ENCODE results near the gene PHKG1. TPM values are rescaled to one million over a fixed set of nuclear protein-coding genes. Genes with fewer than 3 reads are reported as not detected.
"Not testable (repeated sequence)": the region's sequence is repeated elsewhere in the genome, so short reads cannot be mapped to it uniquely, and the experiment has no call there.

Gene PHKG1
- 0.24 and 0.50 TPM in 2 replicates for polyA plus RNA-seq (2014; cell fraction: cytosol; rRNA removed)
- polyA plus RNA-seq (2014; cell fraction: nucleus; rRNA removed), result 0.51 and 1.3 TPM in 2 replicates

DNA sequence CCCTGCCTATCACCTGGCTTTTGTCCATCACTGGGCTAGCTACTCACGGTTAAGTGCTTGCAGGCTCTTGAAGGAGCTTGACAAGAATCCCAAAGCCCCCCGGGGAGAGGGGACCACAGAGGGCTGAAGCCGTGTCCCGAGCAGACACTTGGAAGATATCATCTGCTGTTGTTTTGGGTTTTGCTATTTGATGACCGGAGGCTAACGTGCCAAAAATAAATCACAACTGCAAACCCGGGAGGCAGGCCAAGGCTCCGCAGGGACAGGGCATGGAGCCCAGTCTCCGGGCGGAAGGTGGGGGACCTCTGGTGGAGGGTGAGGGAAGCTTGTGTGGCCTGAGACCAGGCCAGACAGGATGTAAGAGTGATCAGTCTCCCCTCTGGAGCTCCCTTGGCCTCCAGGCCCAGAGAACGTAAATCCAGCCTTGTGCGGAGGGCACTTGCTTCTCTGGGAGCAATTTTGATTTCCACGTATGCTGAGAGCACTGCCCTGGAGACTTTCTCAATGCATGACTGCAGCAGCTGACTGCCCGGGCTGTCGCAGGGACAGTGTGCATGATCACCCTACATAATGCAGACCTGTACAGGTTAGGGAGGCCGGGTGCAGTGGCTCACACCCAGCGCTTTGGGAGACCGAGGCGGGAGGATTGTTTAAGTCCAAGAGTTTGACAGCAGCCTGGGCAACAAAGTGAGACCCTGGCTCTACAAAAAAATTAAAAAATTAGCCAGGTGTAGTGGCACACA lies at the start of gene PHKG1:
Gene PHKG1, minus strand, starts transcription at position 164 of the 743 bp plus-strand sequence. CDS start 4,011 bp downstream, outside the sequence.
- peak; percentile 38 for DNase-seq (ENCODE audit: low spot score)

DNA sequence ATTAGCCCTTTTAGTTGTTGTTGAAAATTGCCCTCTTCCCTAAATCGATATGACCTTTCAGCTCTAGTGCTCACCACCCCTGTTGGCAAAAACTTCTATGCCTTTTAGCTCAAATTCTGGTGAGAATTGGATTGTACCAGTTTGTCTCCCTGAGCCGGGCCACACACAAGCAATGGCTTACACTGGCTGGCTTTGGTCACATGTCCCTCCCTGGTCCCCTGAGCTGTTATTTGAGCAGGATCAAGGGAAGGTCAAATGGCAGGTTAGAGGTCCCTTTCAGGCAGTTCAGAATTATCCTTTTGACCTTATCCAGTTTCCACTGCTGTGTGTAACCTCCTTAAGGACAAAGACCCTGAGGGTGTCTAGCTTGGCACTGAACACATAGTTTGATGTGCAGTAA lies 38.3 kb upstream of the PHKG1 start:
- not testable (repeated sequence) for DNase-seq (ENCODE audit: low spot score)

DNA sequence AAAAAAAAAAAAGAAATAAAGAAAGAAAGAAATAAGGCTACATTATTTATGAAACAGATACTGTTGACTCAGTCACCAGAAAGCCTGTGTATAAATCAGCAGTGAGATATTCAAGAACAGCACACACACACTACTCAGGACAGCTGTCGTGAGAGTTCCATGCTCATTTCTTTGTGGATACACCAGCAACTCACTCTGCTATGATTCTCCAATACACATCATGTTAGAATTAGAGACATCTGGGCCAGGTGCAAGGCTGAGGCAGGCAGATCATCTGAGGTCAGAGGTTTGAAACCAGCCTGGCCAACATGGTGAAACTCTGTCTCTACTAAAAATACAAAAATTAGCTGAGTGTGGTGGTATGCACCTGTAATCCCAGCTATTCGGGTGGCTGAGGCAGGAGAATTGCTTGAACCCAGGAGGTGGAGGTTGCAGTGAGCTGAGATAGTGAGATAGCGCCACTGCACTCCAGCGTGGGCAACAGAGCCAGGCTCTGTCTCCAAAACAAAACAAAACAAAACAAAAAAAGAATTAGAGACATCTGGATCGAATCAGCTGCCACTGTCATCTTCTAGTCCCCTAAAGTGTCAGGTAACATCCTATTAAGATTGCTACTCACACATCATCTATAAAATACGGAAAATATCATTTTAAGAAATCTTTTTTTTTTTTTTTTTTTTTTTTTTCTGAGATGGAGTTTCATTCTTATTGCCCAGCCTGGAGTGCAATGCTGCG lies 34.7 kb upstream of the PHKG1 start:
- no peak for DNase-seq (ENCODE audit: low spot score)

DNA sequence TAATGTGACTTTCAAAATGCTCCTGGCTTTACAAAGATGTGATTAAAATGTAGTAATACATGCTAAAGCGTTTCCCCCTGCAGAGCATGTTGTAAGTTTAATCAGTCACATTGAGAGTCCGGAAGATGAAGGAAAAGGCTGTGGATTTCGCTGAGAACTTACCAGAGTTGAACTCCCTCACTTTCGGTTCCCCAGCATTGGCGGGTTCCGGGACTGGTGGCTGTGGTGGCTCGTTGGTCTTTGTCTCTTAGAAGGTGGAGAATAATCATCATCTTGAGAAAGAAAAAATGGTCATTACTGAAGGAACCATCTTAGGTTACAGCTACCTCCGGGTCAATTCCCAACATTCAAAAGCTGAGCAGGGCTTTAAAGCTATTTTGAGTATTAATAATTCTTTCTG lies 33.1 kb upstream of the PHKG1 start:
- no peak for DNase-seq (ENCODE audit: low spot score)

DNA sequence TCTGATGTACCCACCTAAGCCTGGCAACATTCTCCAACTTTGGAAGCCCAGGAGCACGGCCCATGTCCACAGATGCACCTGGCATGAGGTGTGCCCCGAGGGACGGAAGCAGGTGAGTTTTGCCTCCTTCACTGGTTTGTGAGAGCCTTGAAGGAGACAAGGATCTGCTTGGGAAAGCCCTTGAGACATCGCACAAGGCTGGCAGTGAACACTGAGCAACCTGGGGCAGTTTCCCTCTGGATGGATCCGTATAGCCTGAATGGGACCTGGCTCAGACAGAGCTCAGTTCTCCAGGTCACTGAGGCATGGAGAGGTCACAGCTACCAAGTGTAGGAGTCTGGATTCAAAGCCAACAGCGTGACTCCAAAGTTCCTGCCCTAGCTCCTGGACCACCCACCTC lies 32.2 kb upstream of the PHKG1 start:
- no peak for DNase-seq (ENCODE audit: low spot score)

DNA sequence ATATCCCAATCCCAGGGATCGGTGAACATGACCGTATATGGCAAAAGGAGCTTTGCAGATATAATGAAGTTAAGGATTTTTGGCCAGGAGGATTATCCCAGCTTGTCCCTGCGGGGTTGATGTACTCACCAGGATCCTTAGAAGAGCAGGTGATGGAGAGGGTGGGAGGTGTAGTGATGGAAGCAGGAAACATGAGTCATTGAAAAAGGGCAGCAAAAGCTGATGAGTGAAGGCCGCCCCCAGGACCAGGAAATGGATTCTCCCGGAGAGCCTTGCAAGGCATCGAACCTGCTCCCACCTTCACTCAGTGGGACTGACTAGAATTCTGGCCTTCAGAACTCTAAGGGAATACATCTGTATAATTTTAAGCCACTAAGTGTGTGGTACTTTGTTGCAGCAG lies 28.7 kb upstream of the PHKG1 start:
- no peak for DNase-seq (ENCODE audit: low spot score)

DNA sequence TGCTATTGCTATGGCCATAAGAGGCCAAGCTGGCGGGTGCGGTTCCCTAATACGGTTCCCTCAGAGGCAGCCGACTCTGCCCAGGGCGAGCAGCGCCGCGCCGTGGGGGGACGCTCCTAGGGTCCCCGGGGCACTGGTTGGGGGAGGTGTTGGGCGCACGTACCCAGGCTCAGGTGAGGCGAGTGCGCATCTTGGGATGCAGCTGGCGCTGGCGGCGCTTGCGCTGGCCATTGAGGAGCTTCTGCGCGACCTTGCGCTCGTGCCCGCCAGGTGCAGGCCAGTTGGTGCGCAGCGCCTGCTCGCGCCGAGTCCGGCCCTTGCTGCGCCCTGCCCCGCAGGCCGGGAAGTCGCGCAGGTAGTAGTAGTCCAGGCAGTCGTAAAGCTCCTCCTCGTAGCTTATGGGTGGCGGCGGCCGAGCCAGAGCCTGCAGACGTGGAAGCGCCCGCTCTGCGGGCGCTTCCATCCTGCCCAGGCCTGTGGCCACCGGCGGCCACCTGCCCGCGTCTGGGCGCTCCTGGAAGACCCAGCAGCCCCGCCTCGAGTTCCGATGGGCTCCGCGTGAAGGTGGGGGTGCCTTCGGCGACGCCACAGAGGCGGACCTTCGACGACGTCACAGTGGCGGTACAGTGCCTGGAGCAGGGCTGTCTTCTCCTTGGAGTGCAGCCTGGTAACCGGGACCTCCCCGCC lies 23.2 kb upstream of the PHKG1 start, which contains the start of gene NUPR2:
Gene NUPR2, minus strand, starts transcription at position 566 of the 687 bp plus-strand sequence. Its CDS starts 103 bp downstream, at position 463.
- no peak for DNase-seq (ENCODE audit: low spot score)

DNA sequence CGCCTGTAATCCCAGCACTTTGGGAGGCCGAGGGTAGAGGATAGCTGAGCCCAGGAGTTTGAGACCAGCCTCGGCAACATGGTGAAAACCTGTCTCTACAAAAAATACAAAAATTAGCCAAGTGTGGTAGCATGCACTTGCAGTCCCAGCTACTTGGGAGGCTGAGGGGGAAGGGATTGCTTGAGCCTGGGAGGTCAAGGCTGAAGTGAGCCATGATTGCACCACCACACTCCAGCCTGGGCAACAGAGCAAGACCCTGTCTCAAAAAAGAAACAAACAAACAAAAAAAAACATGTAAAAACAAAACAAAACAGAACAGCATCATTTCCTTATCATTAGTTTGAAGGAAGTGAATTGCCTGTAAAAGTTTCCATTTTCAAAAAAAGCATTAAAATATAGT lies 19.5 kb upstream of the PHKG1 start:
- not testable (repeated sequence) for DNase-seq (ENCODE audit: low spot score)

DNA sequence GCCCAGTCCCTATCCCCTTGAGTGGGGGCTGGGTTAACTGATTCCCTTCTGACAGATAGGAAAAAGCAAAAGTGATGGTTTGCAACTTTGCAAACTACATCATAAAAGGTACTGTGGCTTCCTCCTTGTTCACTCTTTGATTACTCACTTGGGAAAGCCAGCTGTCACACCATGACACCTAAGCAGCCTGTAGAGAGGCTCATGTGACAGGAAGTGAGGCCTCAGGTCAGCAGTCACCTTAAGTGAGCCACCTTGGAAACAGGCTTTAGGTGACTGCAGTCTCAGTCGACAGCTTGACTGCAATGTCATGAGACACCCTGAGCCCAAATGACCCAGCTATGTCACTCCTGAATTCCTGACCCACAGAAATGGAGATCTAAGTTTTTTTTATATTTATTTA lies 17.9 kb upstream of the PHKG1 start:
- DNase-seq (ENCODE audit: low spot score), result no peak

DNA sequence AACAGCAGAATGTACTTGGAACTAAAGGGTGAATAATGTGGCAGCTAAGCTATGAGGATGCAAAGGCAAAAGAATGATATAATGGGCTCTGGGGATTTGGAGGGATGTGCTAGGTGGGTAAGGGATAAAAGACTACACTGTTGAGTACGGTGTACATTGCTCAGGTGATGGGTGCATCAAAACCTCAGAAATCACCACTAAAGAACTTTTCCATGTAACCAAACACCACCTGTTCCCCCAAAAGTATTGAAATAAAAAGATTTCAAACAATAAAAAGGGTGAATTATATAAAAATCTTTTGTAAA lies 15.2 kb upstream of the PHKG1 start:
- DNase-seq (ENCODE audit: low spot score), result no peak

DNA sequence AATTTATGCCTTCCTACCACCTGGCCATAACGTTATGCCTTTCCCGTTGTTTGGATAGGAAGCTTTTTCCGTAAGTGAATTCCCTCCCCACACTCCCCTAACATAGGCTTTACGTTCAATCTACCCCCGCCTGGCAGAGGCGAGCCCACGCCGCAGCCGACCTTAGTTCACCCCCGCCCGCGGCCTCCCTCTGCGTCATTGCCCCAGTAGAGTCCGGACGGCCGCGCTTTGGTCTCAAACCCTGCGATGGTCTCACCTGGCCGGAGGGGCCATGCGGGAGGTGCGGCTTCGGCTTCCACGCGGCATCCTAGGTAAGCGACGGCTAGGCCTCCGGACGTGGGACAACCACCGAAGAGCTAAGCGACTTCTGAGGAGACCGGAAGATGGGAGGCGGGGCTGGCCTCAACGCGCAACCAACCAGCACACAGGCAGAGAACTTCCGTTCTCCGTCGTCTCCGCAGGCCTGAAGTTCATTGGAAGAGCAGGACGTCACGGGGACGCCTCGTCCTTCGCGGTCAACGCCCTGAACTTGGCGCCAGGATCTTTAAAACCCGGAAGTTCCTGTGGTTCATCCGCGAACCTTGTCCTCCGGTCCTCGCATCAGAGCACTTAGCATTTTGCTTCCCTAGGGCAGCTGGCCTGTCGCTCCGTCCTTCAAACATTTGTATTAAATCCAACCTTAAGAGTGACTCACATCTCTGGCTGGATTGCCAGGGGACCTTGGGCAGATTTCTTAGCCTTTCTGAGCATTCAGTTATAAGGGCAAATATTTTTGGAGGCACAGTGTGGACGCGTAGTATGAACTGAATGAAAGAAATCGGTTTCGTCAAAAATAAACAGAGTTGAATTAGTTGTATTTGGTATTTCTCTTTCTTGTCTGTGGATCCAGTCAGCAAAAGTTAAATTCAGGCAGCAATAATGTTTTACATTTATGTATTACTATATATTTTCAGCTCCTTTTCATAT lies 13.6 kb upstream of the PHKG1 start, which contains the start of gene CHCHD2:
Gene CHCHD2, minus strand, starts transcription at position 369 of the 966 bp plus-strand sequence. Its CDS starts 63 bp downstream, at position 306.
- DNase-seq (ENCODE audit: low spot score), result peak; percentile 99

DNA sequence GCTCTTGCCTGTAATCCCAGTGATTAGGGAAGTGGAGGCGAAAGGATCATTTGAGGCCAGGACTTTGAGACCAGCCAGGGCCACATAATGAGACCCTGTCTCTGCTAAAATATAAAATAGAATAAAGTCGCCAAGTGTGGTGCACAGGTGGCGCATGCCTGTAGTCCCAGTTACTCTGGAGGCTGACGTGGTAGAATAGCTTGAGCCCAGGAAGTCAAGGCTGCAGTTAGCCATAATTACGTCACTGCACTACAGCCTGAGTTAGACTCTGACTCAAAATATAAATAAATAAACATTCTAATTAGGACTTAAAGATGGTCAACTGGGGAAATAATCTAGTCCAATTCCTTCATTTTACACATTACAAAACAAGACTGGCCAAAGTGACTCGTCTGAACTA lies 12.8 kb upstream of the PHKG1 start:
- DNase-seq (ENCODE audit: low spot score), result no peak

DNA sequence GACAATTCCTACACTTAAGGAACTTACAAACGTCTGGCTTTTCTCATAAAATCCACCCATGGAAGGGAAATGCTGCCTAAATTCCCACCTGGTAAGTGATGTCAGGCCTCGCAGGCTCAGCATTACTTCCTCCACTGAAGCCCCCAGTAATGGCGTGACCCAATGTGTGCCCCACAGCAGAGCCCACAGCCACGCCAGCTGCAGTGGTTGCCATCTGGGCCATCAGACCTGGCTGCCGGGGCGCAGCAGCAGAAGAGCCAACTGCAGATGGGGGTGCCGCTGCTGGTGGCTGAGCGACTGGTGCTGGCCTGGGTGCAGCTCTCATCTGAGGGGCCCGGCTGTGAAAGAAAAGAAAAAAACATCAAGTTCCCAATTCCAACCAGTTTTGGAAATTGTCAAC lies 11.4 kb upstream of the PHKG1 start:
- not testable (repeated sequence) for DNase-seq (ENCODE audit: low spot score)

DNA sequence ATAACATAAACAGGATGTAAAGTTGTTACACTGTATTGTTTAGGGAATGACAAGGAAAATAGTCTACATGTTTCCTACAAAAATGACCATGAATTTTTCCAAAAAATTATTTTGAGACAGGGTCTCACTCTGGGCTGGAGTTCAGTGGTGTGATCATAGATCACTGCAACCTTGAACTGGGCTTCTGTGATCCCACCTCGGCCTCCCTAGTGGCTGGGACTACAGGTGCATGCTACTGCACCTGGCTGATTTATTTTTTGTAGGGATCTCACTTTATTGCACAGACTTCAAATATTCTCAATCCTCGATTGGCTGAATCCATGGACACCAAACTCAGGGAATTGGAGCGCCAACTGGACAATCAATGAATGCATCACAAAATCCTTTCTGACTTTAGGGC lies 6.9 kb upstream of the PHKG1 start:
- DNase-seq (ENCODE audit: low spot score), result no peak

DNA sequence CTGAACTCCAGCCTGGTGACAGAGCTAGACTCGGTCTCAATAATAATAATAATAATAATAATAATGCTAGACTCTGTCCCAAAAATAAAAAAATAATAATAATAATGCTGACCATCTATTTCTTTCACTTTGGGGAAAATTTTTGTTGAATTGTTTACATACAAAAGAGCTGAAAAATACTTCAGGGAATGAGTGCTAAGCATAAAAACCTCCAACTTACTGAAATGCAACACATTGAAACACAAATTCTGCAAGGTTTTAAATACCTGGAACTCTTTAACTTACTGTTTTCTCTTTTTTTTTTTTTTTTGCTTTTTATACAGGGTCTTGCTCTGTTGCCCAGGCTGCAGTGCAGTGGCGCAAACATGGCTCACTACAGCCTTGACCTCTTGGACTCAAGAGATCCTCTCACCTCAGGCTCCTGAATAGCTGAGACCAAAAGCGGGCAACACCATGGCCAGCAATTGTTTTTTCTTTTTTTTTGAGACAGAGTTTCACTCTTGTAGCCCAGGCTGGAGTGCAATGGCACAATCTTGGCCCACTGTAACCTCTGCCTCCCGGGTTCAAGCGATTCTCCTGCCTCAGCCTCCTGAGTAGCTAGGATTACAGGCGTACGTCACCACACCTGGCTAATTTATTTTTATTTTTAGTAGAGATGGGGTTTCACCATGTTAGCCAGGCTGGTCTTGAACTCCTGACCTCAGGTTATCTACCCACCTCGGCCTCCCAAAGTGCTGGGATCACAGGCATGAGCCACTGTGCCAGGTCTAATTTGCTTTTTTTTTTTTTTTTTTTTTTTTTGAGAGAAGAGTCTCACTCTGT lies 5.6 kb upstream of the PHKG1 start:
- not testable (repeated sequence) for DNase-seq (ENCODE audit: low spot score)

DNA sequence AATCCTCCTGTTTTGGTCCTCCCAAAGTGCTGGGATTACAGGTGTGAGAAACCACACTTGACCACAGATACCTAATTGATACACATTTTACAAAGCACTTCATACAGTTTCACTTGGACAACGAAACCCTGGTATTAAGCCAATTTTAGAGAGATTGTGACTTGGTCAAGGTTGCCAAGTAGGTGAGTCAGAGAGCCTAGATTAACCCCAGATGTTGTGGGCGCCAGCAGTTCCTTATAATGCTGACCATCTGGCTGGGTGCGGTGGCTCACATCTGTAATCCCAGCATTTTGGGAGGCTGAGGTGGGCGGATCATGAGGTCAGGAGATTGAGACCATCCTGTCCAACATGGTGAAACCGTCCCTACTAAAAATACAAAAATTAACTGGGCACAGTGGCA lies 4.9 kb upstream of the PHKG1 start:
- no peak for DNase-seq (ENCODE audit: low spot score)

DNA sequence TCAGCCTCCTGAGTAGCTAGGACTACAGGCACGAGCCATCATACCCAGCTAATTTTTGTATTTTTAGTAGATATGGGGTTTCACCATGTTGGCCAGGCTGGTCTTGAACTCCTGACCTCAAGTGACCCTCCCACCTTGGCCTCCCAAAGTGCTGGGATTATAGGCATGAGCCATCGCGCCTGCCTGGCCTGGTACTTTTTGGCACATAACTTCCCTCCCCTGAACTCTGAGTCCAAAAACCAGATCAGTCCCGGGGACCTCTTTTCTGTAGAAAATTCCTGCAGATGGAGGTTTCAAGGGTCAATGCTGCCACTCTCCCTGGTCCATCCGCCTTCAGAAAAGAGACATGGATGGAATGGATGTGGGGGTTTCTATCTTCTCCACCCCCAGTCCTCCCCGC lies 364 bp downstream of the PHKG1 start:
- DNase-seq (ENCODE audit: low spot score), result not testable (repeated sequence)

DNA sequence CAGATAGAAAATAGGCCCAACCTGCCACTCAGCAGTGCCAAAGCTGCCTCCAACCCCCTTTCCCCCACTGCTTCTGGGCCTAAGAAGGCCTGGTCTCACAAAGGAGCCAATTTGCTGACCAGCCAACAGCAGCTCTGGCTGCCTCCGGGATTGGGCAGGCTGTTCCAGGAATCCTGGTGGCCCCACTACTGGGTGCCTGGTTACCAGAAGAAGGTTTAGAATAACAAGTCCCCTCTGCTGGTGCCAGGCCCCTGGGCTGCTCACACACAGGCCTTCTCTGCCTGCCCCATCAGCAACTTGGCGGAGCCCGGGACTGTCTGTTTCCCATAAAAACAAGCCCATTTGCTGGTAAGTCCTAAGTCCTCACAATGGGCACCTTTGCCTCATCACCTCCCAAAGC lies 1.2 kb downstream of the PHKG1 start:
- no peak for DNase-seq (ENCODE audit: low spot score)

DNA sequence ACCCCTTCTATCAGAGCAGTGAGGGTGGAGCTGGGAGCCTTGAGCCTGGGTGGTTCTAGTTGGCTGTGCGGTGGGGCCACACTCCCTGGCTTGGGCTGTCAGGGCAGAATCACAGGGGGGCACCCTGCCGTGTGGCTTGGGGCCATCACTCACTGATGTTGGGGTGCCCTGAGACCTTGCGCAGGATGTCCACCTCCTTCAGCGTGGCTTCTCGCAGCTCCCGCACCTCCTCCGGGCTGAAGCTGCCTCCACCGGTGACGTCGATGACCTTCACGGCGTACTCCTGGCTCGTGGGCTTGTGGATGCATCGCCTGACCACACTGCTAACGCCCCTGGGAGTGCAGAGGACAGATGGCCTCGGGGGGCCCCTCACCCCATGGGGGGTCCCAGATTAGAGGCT lies 5.3 kb downstream of the PHKG1 start:
- DNase-seq (ENCODE audit: low spot score), result no peak

DNA sequence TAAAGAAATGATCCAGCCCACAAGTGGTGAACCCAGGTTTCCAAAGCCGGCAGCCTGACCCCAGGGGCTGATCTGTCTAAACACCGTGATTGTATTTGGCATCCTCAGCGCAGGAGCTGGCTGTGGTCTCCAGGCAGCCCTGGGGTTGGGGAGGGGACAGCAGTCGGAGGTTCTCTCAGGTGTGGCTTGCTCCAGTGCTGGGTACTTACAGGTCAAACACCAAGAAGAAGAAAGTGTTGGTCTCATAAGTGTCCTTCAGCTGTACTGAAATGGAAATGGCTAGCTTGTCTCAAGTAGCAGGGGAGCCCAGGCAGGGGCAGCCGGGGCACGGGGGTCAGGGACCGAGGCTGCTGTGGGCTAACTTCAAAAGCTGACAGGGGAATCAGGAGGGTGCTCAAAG lies 6.0 kb downstream of the PHKG1 start:
- no peak for DNase-seq (ENCODE audit: low spot score)
